Thyroid gland (tissue), 4 donors: ENCODE data around the gene ETV2.

Experiments
- POLR2A ChIP-seq, 2 donors: fragments of 450-650 bp; IDR thresholded peaks; one replicate each; pipeline ENCODE4 v1.6.1; 2017; ENCODE audit warnings: antibody characterized with exemption in 2 of 2, mild to moderate bottlenecking in 2 of 2, moderate library complexity in 1 of 2
- TF ChIP-seq, protein P1 (sequence below), 6 experiments: fragments of 200-600 bp in 3 of 6; fragments of 450-650 bp in 3 of 6; sonication (generic) in 3 of 6; IDR thresholded peaks; one replicate each; pipeline ENCODE4 v1.5.1; 2016 to 2019; ENCODE audit warnings: antibody characterized with exemption in 6 of 6, mild to moderate bottlenecking in 2 of 6, inconsistent platforms in 1 of 6, moderate library complexity in 1 of 6

DNA sequence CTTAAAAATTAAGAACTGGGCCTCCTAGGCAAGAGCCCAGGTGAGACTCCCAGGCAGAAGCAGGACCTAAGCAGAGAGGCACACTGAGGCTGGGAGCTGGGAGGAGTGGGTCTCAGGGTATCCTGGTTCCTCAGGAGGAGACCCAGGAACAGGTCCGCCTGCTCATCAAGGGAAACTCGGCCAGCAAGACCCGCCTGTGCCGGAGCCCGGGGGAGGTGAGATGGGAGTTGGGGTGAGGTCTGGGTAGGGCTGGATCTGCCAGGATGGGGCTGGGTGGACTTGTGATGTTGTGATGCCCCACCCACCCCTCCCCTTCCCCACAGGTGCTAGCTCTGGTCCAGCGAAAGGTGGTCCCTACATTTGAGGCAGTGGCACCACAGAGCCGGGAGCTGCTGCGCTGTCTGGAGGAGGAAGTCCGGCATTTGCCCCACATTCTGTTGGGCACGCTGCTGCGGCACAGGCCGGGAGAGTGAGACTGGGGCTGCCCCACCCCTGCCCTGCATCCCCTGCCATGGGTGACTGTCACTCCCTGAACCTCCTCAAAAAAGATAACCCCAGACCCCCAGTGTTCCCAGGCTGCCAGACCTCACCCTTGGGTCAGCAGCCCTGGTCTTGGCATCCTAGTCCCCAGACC, 22.1 kb upstream of the ETV2 start:
- TF ChIP-seq, protein P1, sequence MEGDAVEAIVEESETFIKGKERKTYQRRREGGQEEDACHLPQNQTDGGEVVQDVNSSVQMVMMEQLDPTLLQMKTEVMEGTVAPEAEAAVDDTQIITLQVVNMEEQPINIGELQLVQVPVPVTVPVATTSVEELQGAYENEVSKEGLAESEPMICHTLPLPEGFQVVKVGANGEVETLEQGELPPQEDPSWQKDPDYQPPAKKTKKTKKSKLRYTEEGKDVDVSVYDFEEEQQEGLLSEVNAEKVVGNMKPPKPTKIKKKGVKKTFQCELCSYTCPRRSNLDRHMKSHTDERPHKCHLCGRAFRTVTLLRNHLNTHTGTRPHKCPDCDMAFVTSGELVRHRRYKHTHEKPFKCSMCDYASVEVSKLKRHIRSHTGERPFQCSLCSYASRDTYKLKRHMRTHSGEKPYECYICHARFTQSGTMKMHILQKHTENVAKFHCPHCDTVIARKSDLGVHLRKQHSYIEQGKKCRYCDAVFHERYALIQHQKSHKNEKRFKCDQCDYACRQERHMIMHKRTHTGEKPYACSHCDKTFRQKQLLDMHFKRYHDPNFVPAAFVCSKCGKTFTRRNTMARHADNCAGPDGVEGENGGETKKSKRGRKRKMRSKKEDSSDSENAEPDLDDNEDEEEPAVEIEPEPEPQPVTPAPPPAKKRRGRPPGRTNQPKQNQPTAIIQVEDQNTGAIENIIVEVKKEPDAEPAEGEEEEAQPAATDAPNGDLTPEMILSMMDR (IDR thresholded peaks at IDR 0.05): no peak
- no peak for TF ChIP-seq POLR2A (IDR thresholded peaks at IDR 0.05)
